ENCODE data around the gene AP1B1.

DNA sequence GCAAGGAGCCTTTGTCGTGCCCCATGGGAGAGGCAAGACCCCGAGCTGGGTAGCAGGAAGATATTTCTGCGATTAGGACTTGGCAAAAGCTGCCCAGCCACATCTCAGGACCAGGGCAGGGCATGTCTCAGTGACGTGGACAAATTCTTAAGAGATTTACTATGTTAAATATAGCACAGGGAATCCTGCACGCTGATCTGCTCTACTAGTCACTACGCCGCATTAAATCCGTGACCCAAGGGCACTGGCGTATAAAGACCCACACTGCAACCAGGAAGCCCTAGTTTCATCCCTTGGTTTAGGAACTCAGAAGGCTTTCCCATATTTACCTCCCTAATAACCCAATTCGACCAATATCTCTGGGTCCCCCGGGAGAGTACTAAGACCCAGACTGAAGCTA is 35.1 kb downstream of the AP1B1 start:
- TF ChIP-seq CTCF (conservative IDR thresholded peaks at IDR 0.05) (no peak), ZFX (IDR thresholded peaks at IDR 0.05) (no peak)
